GM10266 (cell line): Measurements from ENCODE around the gene ARHGAP24.
"Not testable (repeated sequence)": the region's sequence is repeated elsewhere in the genome, so short reads cannot be mapped to it uniquely, and the experiment has no call there.

Experiments used
- DNase-seq: peaks from one replicate; pipeline ENCODE4 v3.0.0; 2012; ENCODE audit errors: extremely low spot score
- TF ChIP-seq, protein P1 (sequence below): IDR thresholded peaks from 2 replicates; pipeline ENCODE4 v1.5.1; 2012; ENCODE audit warnings: mild to moderate bottlenecking, low read depth; ENCODE audit not compliant: control insufficient read depth, insufficient read depth; ENCODE audit errors: missing control alignments

Gene ARHGAP24

GRCh38 chr4:85807247-85807950 is 332.4 kb downstream of the ARHGAP24 start:
- TF ChIP-seq, protein P1, sequence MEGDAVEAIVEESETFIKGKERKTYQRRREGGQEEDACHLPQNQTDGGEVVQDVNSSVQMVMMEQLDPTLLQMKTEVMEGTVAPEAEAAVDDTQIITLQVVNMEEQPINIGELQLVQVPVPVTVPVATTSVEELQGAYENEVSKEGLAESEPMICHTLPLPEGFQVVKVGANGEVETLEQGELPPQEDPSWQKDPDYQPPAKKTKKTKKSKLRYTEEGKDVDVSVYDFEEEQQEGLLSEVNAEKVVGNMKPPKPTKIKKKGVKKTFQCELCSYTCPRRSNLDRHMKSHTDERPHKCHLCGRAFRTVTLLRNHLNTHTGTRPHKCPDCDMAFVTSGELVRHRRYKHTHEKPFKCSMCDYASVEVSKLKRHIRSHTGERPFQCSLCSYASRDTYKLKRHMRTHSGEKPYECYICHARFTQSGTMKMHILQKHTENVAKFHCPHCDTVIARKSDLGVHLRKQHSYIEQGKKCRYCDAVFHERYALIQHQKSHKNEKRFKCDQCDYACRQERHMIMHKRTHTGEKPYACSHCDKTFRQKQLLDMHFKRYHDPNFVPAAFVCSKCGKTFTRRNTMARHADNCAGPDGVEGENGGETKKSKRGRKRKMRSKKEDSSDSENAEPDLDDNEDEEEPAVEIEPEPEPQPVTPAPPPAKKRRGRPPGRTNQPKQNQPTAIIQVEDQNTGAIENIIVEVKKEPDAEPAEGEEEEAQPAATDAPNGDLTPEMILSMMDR = no peak
- no peak for DNase-seq

GRCh38 chr4:85808104-85808503 is 333.2 kb downstream of the ARHGAP24 start:
- DNase-seq = no peak
- TF ChIP-seq, protein P1 = no peak

- TF ChIP-seq, protein P1 = no peak
- no peak for DNase-seq
These were observed 333.9 kb downstream of the ARHGAP24 start for GRCh38 chr4:85808864-85809263.

- no peak for DNase-seq
- TF ChIP-seq, protein P1 = no peak
These were observed 337.8 kb downstream of the ARHGAP24 start for GRCh38 chr4:85812776-85813175.

GRCh38 chr4:85815796-85816459 is 341.0 kb downstream of the ARHGAP24 start:
- TF ChIP-seq, protein P1 = no peak
- DNase-seq = no peak

DNA sequence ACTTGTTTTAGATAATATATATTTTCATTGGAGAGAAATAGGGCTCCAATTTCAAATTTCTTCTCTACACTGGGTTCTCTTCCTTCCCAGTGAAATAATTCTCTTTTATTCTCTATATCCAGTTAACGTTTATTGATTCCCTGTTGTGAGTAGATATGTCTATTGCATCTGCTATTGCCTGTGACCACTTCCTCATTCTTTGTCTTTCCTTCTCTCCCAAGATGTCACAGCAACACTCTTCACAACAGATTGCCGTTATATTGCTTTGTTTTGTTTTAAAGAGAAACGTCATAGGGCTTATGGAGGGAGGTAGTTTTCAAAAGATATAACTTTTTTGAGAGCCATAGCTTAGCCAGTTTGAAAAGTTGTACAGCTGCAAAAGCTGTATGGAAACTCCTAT is 343.8 kb downstream of the ARHGAP24 start:
- TF ChIP-seq, protein P1 = no peak
- DNase-seq = no peak

GRCh38 chr4:85820101-85820500 is 345.2 kb downstream of the ARHGAP24 start:
- DNase-seq = not testable (repeated sequence)
